ENCODE measurements around the gene MARS1. TPM values are rescaled to one million over a fixed set of nuclear protein-coding genes. Genes with fewer than 3 reads are reported as not detected.
"Not testable (repeated sequence)": the region's sequence is repeated elsewhere in the genome, so short reads cannot be mapped to it uniquely, and the experiment has no call there.

The MARS1 gene
- polyA plus RNA-seq (ENCODE audit: insufficient read length), result 138 TPM
- long read RNA-seq, donor 1, transcript MARS-201 (21 exons, 2,905 nt), result major isoform, 5 of 17 reads
- long read RNA-seq, donor 1, partial matches to known transcripts, result 7 of 17 reads
- long read RNA-seq, donor 1, other reads (novel, unspliced or antisense), result 0 of 17 reads
- long read RNA-seq, donor 2, transcript MARS-201 (21 exons, 2,905 nt), result major isoform, 7 of 11 reads
- long read RNA-seq, donor 2, partial matches to known transcripts, result 0 of 11 reads
- long read RNA-seq, donor 2, other reads (novel, unspliced or antisense), result 0 of 11 reads
- long read RNA-seq, donor 3, partial matches to known transcripts, result 20 of 28 reads
- long read RNA-seq, donor 3, other reads (novel, unspliced or antisense), result 0 of 28 reads
- long read RNA-seq, donor 4, partial matches to known transcripts, result 0 of 3 reads
- long read RNA-seq, donor 4, other reads (novel, unspliced or antisense), result 0 of 3 reads
- long read RNA-seq, donor 5, transcript MARS-201 (21 exons, 2,905 nt), result major isoform, 10 of 34 reads
- long read RNA-seq, donor 5, partial matches to known transcripts, result 18 of 34 reads
- long read RNA-seq, donor 5, other reads (novel, unspliced or antisense), result 0 of 34 reads
- long read RNA-seq, donor 6, transcript MARS-201 (21 exons, 2,905 nt), result major isoform, 7 of 144 reads
- long read RNA-seq, donor 6, partial matches to known transcripts, result 71 of 144 reads
- long read RNA-seq, donor 6, other reads (novel, unspliced or antisense), result 63 of 144 reads
- long read RNA-seq, donor 7, transcript MARS-201 (21 exons, 2,905 nt), result major isoform, 9 of 28 reads
- long read RNA-seq, donor 7, partial matches to known transcripts, result 14 of 28 reads
- long read RNA-seq, donor 7, other reads (novel, unspliced or antisense), result 0 of 28 reads
- long read RNA-seq, donor 8, partial matches to known transcripts, result 0 of 3 reads
- long read RNA-seq, donor 8, other reads (novel, unspliced or antisense), result 0 of 3 reads

GRCh38 chr12:57487597-57488401, at the start of gene MARS1:
MARS1 (plus strand) TSS chr12:57488068; CDS start chr12:57488091, 23 bp downstream.
- peak; percentile 96 for DNase-seq

DNA sequence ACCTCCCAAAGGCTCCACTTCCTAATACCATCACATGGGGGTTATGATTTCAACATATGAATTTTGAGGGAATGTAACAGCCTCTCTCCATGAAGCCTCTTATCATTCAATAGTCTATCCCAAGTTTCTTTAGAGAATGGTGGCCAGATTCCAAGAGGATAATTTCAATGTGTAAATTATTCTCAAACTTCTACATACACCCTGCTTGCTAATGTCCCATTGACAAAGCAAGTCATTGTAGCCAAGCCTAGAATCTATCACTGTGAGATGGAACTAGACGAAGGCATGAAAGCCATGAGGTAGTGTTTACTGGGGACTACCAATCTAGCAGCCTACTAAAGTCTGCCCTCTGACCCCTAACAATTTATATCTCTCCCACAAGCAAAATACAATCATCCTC, 49.5 kb upstream of the MARS1 start:
- no peak for DNase-seq

- no peak for DNase-seq
Observed at GRCh38 chr12:57439762-57440266, 48.1 kb upstream of the MARS1 start.

GRCh38 chr12:57441393-57441792, 46.5 kb upstream of the MARS1 start:
- not testable (repeated sequence) for DNase-seq

DNA sequence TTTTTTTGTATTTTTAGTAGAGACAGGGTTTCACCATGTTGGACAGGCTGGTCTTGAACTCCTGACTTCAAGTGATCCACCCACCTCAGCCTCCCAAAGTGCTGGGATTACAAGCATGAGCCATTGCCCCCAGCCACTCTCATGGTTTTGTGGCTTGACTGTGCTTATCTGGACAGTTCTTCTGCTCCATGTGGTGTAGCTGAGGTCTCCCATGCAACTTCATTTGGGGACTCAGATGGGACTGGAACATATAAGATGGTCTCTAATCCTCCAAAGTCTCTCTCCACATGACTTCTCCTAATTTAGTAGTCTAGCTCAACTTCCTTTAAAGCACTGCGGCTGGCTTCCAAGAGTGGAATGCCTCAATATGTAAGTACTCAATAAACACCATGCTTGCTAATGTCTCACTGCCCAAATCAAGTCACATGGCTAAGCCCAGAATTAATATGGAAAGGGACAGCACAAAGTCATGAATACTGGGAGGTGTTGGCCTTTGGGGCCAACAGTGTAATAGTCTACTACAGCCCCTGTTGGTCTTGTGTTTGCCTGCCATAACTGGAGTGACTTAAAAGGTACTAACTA, 45.9 kb upstream of the MARS1 start:
- no peak for DNase-seq

- DNase-seq, result not testable (repeated sequence)
Observed at GRCh38 chr12:57444337-57444736, 43.5 kb upstream of the MARS1 start.

DNA sequence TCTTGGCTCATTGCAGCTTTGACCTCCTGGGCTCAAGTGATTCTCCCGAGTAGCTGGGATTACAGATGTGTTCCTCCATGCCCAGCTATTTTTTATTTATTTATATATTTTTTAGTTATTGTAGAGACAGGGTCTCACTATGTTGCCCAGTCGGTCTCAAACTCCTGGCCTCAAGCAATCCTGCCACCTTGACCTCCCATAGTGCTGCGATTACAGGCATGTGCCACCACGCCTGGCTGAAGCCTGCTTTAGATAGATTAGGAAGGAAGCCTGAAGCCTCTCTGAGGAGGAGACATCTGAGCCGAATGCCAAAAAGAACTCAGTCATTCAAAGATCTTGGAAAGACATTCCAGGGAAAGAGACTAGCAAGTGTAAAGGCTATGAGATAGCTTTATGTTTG, 43.1 kb upstream of the MARS1 start:
- DNase-seq, result no peak

GRCh38 chr12:57446292-57446960, 41.4 kb upstream of the MARS1 start:
- no peak for DNase-seq

- DNase-seq, result no peak
Observed at GRCh38 chr12:57448669-57449068, 39.2 kb upstream of the MARS1 start.

DNA sequence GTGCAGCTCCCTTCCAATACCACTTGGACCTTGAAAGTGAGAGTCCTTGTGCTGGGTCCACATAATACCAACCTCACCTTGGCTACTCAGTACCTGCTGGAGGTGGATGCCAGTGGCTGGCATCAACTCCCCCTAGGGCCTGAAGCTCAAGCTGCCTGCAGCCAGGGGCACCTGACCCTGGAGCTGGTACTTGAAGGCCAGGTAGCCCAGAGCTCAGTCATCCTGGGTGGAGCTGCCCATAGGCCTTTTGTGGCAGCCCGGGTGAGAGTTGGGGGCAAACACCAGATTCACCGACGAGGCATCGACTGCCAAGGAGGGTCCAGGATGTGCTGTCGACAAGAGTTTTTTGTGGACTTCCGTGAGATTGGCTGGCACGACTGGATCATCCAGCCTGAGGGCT, 38.5 kb upstream of the MARS1 start:
- DNase-seq, result no peak

DNA sequence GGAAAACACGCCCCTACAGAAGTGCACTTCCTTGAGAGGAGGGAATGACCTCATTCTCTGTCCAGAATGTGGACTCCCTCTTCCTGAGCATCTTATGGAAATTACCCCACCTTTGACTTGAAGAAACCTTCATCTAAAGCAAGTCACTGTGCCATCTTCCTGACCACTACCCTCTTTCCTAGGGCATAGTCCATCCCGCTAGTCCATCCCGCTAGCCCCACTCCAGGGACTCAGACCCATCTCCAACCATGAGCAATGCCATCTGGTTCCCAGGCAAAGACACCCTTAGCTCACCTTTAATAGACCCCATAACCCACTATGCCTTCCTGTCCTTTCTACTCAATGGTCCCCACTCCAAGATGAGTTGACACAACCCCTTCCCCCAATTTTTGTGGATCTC, 37.8 kb upstream of the MARS1 start:
- no peak for DNase-seq

DNA sequence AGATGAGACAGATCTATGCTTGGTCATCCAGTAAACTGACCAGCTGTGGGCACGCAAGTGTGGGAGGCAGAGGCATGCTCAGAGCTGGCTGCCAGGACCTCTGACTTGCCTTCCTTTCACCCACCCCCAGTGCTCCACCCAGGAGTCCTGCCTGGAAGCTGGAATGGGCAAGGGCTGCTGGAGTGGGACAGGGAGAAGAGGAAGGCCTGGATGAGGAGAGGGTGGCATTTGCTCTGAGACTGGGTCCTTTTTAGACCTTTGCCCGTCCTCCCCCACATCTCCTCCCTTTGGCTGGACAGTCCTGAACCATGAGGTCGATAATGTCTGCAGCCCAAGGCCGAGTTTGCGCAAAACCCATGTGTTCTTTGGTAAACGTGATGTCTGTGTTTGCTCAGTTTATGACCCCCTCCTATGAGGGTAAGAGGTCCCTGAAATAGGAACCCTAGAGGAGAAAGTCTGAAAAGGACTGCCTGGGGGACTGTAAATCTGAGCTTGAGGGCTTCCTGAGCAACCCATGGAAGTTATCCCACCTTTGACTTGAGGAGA, 36.6 kb upstream of the MARS1 start:
- DNase-seq, result no peak

DNA sequence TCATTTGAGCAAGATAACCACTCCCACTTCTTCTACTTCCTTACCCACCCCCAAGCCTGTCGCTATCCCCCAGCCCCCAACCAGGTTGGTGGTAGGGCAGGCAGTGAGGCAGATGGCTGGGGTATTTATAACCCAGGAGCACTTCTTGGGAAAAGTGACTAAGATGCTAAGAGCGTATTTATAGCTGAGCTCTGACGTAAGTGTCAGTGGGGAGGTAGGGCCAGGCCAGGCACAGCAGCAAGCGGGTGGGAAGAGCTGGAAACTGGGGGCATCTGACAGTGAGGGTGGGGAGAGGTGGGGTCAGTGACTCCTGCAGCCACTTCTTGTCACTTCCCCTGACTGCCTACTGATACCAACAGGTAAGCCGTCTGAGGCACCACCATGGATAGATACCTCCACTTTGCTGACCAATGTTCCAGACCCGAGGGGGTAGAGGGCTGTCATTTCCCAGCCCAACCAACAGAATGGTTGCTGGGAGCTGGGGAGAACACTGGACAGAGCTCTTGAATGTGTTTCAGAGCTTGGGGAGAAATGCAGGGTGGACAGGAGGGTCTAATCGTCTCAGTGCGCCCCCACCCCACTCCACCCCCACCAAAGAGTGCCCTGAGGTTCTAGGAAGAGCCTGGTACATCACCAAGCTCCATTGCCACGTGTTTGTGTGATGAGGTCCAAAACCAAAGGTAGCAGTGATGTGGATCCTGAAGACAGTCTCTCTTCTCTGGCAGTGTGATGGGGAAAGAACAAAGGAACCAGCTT, 35.5 kb upstream of the MARS1 start:
- DNase-seq, result no peak

GRCh38 chr12:57452937-57453509, 34.8 kb upstream of the MARS1 start:
- no peak for DNase-seq

GRCh38 chr12:57454213-57454565, 33.7 kb upstream of the MARS1 start:
- DNase-seq, result no peak

- no peak for DNase-seq
Observed at GRCh38 chr12:57454566-57455373, 33.1 kb upstream of the MARS1 start, which contains the start of gene INHBE. INHBE (plus strand) TSS chr12:57455307; CDS start chr12:57455537, 230 bp downstream.

GRCh38 chr12:57455374-57456144, 32.3 kb upstream of the MARS1 start:
- no peak for DNase-seq

Measured in left kidney (tissue), 8 donors.